Loucy (cell line): ENCODE data around the gene SCARF2.

Experiments
- H2AFZ ChIP-seq: fragments of 200-600 bp; sonication (generic); 2 replicates; pipeline ENCODE4 v1.6.0; 2016; ENCODE audit warnings: antibody characterized with exemption, mild to moderate bottlenecking, low read length, moderate library complexity
- H3F3A ChIP-seq: fragments of 200-600 bp; 2 replicates; pipeline ENCODE4 v1.6.0; 2016; ENCODE audit warnings: antibody characterized with exemption, low read depth, mild to moderate bottlenecking
- H3K27me3 ChIP-seq: fragments of 200-600 bp; sonication (generic); 2 replicates; pipeline ENCODE4 v1.6.1; 2014; ENCODE audit warnings: low read length, mild to moderate bottlenecking; ENCODE audit not compliant: insufficient read depth, poor library complexity, severe bottlenecking
- H3K36me3 ChIP-seq: fragments of 200-600 bp; sonication (generic); 2 replicates; pipeline ENCODE4 v1.6.1; 2016; ENCODE audit warnings: low read length; ENCODE audit not compliant: insufficient read depth
- H3K4me1 ChIP-seq: fragments of 200-600 bp; sonication (generic); 2 replicates; pipeline ENCODE4 v1.5.1; 2014; ENCODE audit warnings: low read length, mild to moderate bottlenecking; ENCODE audit not compliant: insufficient read depth, poor library complexity, severe bottlenecking
- H3K4me2 ChIP-seq: fragments of 200-600 bp; sonication (generic); 2 replicates; pipeline ENCODE4 v1.6.0; 2014; ENCODE audit warnings: antibody characterized with exemption, low read length, low read depth, mild to moderate bottlenecking; ENCODE audit not compliant: poor library complexity, severe bottlenecking
- H3K4me3 ChIP-seq: fragments of 200-600 bp; sonication (generic); 2 replicates; pipeline ENCODE4 v1.5.1; 2014; ENCODE audit warnings: low read length, mild to moderate bottlenecking, mixed read lengths; ENCODE audit not compliant: poor library complexity, severe bottlenecking
- H3K79me2 ChIP-seq: fragments of 200-600 bp; sonication (generic); 2 replicates; pipeline ENCODE4 v1.6.1; 2014; ENCODE audit warnings: low read length; ENCODE audit not compliant: insufficient read depth
- H3K9ac ChIP-seq: fragments of 200-600 bp; sonication (generic); 2 replicates; pipeline ENCODE4 v1.6.0; 2014; ENCODE audit warnings: mild to moderate bottlenecking, low read depth, low read length, moderate library complexity; ENCODE audit not compliant: poor library complexity, severe bottlenecking
- H3K9me2 ChIP-seq: fragments of 200-600 bp; sonication (generic); replicated peaks from 2 replicates; pipeline ENCODE4 v1.6.1; 2016; ENCODE audit warnings: low read depth, low read length, mixed read lengths
- H3K9me3 ChIP-seq: fragments of 200-600 bp; sonication (generic); 2 replicates; pipeline ENCODE4 v1.6.1; 2014; ENCODE audit warnings: mild to moderate bottlenecking, antibody characterized with exemption, low read length, low read depth; ENCODE audit not compliant: insufficient read depth
- H4K20me1 ChIP-seq: fragments of 200-600 bp; sonication (generic); 2 replicates; pipeline ENCODE4 v1.6.0; 2014; ENCODE audit warnings: antibody characterized with exemption, low read length, mild to moderate bottlenecking; ENCODE audit not compliant: insufficient read depth, poor library complexity, severe bottlenecking
- EZH2phosphoT487 ChIP-seq: fragments of 200-600 bp; IDR thresholded peaks from 2 replicates; pipeline ENCODE4 v1.6.1; 2018; ENCODE audit warnings: antibody characterized with exemption, mild to moderate bottlenecking, moderate library complexity, borderline replicate concordance
- TF ChIP-seq, protein P1 (sequence below): fragments of 200-600 bp; sonication (generic); conservative IDR thresholded peaks from 2 replicates; pipeline ENCODE4 v1.5.1; 2014; ENCODE audit warnings: mild to moderate bottlenecking, antibody characterized with exemption, low read length

SCARF2 gene

DNA sequence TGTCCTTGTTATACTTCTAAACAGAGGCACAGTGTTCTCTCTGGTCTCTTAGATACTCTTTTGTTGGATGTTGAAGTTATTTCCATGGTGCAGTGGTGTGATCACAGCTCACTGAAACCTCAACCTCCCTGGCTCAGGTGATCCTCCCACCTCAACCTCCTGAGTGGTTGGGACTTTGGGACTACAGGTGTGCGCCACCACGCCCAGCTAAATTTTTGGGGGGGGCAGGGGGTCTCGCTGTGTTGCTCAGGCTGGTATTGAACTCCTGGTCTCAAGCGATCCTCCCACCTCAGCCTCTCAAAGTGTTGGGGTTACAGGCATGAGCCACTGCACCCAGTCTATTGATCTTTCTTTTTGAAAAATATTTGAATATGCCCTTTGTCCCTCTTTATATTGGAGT is 28.7 kb downstream of the SCARF2 start:
- H2AFZ ChIP-seq, result no peak overlapping the region
- no peaks in the 10 kb centered on the region for H4K20me1 ChIP-seq
- no peak overlapping the region for H3K4me3 ChIP-seq
- H3K9me2 ChIP-seq, result no peaks in the 10 kb centered on the region
- no peak overlapping the region for H3K4me2 ChIP-seq
- no peaks in the 10 kb centered on the region for H3K79me2 ChIP-seq
- H3K4me1 ChIP-seq, result no peaks in the 10 kb centered on the region
- H3K9me3 ChIP-seq, result no peaks in the 10 kb centered on the region
- H3K9ac ChIP-seq, result no peak overlapping the region
- peaks cover 18% of the 10 kb centered on the region; the same call in 1 of the 2 replicates for H3K36me3 ChIP-seq
- no peaks in the 10 kb centered on the region for H3F3A ChIP-seq
- H3K27me3 ChIP-seq, result no peaks in the 10 kb centered on the region
- TF ChIP-seq, protein P1, sequence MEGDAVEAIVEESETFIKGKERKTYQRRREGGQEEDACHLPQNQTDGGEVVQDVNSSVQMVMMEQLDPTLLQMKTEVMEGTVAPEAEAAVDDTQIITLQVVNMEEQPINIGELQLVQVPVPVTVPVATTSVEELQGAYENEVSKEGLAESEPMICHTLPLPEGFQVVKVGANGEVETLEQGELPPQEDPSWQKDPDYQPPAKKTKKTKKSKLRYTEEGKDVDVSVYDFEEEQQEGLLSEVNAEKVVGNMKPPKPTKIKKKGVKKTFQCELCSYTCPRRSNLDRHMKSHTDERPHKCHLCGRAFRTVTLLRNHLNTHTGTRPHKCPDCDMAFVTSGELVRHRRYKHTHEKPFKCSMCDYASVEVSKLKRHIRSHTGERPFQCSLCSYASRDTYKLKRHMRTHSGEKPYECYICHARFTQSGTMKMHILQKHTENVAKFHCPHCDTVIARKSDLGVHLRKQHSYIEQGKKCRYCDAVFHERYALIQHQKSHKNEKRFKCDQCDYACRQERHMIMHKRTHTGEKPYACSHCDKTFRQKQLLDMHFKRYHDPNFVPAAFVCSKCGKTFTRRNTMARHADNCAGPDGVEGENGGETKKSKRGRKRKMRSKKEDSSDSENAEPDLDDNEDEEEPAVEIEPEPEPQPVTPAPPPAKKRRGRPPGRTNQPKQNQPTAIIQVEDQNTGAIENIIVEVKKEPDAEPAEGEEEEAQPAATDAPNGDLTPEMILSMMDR, result no peak
- TF ChIP-seq EZH2phosphoT487, result no peak

DNA sequence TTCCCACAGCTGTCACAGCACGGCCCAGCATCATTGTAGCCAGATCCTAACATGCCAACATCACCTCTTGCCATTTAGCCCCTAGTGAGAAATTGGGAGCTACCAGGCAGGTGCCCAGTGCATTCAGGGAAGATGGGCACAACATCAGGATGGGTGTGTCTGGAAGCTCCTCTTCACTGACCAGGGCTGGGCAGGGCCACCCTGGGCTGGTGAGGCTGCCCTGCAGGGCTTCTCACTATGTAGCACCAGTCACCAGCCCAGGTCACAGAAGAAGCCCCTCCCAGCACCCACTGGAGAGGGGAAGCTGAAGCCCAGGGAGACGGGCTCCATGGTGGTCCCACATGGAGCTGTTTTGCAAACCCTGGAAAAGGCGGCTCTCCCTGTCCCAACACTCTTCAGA is 29.8 kb downstream of the SCARF2 start:
- H3K9ac ChIP-seq, result no peak overlapping the region
- no peaks in the 10 kb centered on the region for H4K20me1 ChIP-seq
- TF ChIP-seq, protein P1, result no peak
- no peak for TF ChIP-seq EZH2phosphoT487
- H3K27me3 ChIP-seq, result no peaks in the 10 kb centered on the region
- H3K36me3 ChIP-seq, result peaks cover 18% of the 10 kb centered on the region; the same call in 1 of the 2 replicates
- H3K4me2 ChIP-seq, result no peak overlapping the region
- no peaks in the 10 kb centered on the region for H3K9me3 ChIP-seq
- H3K4me1 ChIP-seq, result peaks cover 7% of the 10 kb centered on the region
- H3K79me2 ChIP-seq, result no peaks in the 10 kb centered on the region
- H3F3A ChIP-seq, result no peaks in the 10 kb centered on the region
- H3K9me2 ChIP-seq, result no peaks in the 10 kb centered on the region
- H3K4me3 ChIP-seq, result no peak overlapping the region
- no peak overlapping the region for H2AFZ ChIP-seq

DNA sequence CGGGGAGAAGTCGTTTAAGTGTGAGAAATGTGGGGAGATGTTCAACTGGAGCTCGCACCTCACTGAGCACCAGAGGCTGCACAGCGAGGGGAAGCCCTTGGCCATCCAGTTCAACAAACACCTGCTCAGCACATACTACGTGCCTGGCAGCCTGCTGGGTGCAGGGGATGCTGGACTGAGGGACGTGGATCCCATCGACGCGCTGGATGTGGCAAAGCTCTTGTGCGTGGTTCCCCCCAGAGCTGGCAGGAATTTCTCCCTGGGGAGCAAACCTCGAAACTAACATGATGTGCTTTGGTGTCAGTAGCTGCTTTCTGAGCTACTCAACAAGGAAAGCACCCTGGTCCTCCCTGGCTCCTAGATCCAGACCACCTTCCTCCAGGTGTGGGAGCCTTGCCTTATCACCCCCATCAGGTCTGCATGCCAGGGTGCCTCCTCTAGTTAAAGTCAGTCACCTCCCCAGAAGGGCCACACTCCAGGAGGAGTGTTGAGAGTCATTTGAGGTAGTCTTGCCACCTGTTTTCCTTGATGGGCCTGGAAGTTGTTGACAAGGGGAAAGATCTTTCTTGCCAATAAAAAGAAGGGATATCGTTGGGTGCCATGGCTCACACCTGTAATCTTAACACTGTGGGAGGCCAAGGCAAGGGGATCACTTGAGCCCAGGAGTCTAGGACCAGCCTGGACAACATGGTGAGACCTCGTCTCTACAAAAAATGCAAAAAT is 30.8 kb downstream of the SCARF2 start:
- no peaks in the 10 kb centered on the region for H4K20me1 ChIP-seq
- no peaks in the 10 kb centered on the region for H3F3A ChIP-seq
- peaks cover 7% of the 10 kb centered on the region for H3K4me1 ChIP-seq
- peaks cover 18% of the 10 kb centered on the region; the same call in 1 of the 2 replicates for H3K36me3 ChIP-seq
- no peak overlapping the region for H3K9ac ChIP-seq
- H3K9me2 ChIP-seq, result no peaks in the 10 kb centered on the region
- no peak overlapping the region for H2AFZ ChIP-seq
- H3K79me2 ChIP-seq, result no peaks in the 10 kb centered on the region
- TF ChIP-seq, protein P1, result no peak
- H3K4me3 ChIP-seq, result no peak overlapping the region
- no peak overlapping the region for H3K4me2 ChIP-seq
- H3K27me3 ChIP-seq, result no peaks in the 10 kb centered on the region
- no peaks in the 10 kb centered on the region for H3K9me3 ChIP-seq
